Measurements from ENCODE around the gene RINL. TPM values are rescaled to one million over a fixed set of nuclear protein-coding genes. Genes with fewer than 3 reads are reported as not detected.

Gene RINL
- total RNA-seq, 1 experiment from 2014 or later: 5.7 TPM

DNA sequence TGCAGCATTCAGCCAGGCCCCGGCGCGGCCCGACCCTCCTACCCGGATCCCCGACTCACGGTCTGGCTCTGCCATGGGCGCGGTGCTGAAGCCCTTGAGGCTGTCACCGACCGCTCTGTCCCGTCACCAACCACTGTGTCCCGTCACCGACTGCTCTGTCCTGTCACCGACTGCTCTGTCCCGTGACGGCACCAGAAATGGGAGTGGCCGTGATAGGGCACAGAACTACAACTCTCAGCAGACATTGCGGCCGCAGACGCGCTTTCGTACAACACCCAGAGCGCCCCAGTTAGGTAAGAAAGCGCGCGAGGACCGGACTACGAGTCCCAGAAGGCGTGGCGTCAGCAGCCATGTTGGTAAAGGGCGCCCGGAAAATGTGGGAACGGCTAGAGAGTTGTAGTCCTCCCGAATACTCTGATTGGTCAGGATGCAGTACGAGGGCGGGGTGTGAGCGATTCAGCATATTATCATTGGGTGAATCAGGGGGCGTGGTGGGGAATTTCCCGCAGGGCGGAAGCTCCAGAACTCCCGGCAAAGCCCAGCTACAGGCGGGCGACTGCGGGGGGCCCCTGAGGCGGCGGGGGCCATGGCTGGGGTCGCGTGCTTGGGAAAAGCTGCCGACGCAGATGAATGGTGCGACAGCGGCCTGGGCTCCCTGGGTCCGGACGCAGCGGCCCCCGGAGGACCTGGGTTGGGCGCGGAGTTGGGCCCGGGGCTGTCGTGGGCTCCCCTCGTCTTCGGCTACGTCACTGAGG is 21.5 kb upstream of the RINL start, which contains the start of the genes NFKBIB and SIRT2:
Gene NFKBIB, plus strand, starts transcription at position 523 of the 755 bp plus-strand sequence. Its CDS starts 64 bp downstream, at position 587.
Gene SIRT2, minus strand, starts transcription at position 172 of the 755 bp plus-strand sequence. Its CDS starts 97 bp downstream, at position 75.
- H3K27ac ChIP-seq (ENCODE audit: low read depth, low read length, poor library complexity, severe bottlenecking): peak within 1 kb of the TSS; percentile 86
- DNase-seq (ENCODE audit: low spot score): peak; percentile 100
- intact Hi-C loops (cut with micrococcal nuclease; ENCODE audit: unreplicated experiment): loop anchor here (2.0 kb wide), 1 partner anchor 49 kb away; no protein-coding TSS in a partner anchor
- peak within 1 kb of the TSS; percentile 69 for H3K4me3 ChIP-seq (ENCODE audit: low read depth, low read length, poor library complexity, severe bottlenecking)
- peaks cover 4% of the 10 kb centered on the region for H3K4me1 ChIP-seq (ENCODE audit: insufficient read depth, low read length, poor library complexity, severe bottlenecking)
- H3K27me3 ChIP-seq (replicated peaks; ENCODE audit: insufficient read depth, low read depth, low read length, poor library complexity): no peaks in the 10 kb centered on the region
- ChIA-PET CTCF (interaction anchor here (0.6 to 1.6 kb wide), 4 partner anchors 11 to 509 kb away, joined by 3 to 7 read pairs (median 4); partner anchors contain the start of genes FAM98C, MRPS12 and SARS2), POLR2A (ENCODE audit: low non-redundant PET) (interaction anchor here (0.7 to 1.0 kb wide), 2 partner anchors 31 to 281 kb away, joined by 3 read pairs; partner anchors contain the start of genes EIF3K, MRPS12 and SARS2)
- BruUV-seq (replicated peaks): no TSS peak
- peaks cover 2% of the 10 kb centered on the region for H3K36me3 ChIP-seq (ENCODE audit: insufficient read depth, low read length, poor library complexity, severe bottlenecking)
- H3K9me3 ChIP-seq (ENCODE audit: low read depth, low read length, poor library complexity, severe bottlenecking): no peaks in the 10 kb centered on the region
- TF ChIP-seq, protein P1, sequence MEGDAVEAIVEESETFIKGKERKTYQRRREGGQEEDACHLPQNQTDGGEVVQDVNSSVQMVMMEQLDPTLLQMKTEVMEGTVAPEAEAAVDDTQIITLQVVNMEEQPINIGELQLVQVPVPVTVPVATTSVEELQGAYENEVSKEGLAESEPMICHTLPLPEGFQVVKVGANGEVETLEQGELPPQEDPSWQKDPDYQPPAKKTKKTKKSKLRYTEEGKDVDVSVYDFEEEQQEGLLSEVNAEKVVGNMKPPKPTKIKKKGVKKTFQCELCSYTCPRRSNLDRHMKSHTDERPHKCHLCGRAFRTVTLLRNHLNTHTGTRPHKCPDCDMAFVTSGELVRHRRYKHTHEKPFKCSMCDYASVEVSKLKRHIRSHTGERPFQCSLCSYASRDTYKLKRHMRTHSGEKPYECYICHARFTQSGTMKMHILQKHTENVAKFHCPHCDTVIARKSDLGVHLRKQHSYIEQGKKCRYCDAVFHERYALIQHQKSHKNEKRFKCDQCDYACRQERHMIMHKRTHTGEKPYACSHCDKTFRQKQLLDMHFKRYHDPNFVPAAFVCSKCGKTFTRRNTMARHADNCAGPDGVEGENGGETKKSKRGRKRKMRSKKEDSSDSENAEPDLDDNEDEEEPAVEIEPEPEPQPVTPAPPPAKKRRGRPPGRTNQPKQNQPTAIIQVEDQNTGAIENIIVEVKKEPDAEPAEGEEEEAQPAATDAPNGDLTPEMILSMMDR (conservative IDR thresholded peaks at IDR 0.05; ENCODE audit: low read depth, low read length): no peak
- TF ChIP-seq EZH2 (IDR thresholded peaks at IDR 0.05; ENCODE audit: borderline replicate concordance, low read depth, low read length, poor library complexity, severe bottlenecking): no peak

DNA sequence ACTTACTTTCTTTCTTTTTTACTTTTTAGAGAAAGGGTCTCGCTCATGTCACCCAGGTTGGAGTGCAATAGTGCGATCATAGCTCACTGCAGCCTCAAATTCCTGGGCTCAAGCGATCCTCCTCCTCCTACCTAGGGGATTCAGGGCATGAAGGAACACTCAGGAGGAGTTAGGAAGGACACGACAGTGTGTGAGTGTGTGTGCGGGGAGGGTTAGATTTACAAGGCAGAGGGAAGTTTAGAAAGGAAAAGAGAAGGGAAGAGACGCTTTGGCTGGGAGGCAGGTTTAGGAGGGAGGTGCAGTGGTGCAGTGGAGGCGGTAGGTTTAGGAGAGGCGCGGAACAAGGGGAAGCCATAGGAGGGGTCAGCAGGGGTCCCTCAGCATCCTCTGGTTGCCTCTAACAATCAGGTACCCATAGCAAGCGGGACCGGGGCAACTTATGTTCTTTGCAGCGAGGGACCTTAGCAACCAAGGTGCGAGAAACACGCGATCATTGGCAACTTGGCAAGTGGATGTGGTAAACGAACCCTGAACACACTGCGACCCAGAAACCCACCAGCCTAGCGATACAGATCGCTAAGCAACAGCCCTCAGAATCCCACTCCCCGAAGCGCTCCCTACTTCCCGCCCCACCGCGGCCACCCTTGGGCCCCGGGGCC is 20.8 kb upstream of the RINL start:
- no peak for DNase-seq (ENCODE audit: low spot score)

DNA sequence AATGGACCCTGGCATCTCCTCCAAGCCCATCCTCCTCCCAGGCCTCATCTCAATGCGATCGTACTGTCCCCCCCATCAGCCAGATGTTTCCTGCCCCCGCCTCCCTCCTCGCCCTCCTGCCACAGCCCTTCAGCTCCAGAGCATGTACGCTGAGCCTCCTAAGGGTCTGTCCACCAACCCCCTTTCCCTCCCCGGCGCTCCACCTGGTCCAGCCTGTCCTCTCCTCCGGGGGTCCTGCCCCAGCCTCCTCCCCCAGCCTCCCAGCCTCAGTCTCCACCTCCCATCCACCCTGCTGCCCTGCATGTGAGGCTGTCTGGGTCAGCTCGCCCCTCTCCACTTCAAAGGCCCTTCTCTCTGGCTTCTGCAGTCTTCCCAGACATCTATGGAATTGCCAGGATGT is 16.9 kb upstream of the RINL start:
- intact Hi-C loops (cut with micrococcal nuclease; ENCODE audit: unreplicated experiment): no loop called here
- Histone ChIP-seq H3K27me3 (replicated peaks; ENCODE audit: insufficient read depth, low read depth, low read length, poor library complexity) (no peaks in the 10 kb centered on the region), H3K4me3 (ENCODE audit: low read depth, low read length, poor library complexity, severe bottlenecking) (no peak overlapping the region), H3K9me3 (ENCODE audit: low read depth, low read length, poor library complexity, severe bottlenecking) (no peaks in the 10 kb centered on the region), H3K27ac (ENCODE audit: low read depth, low read length, poor library complexity, severe bottlenecking) (no peak overlapping the region), H3K4me1 (ENCODE audit: insufficient read depth, low read length, poor library complexity, severe bottlenecking) (no peaks in the 10 kb centered on the region), H3K36me3 (ENCODE audit: insufficient read depth, low read length, poor library complexity, severe bottlenecking) (no peaks in the 10 kb centered on the region)
- no TSS peak for BruUV-seq (replicated peaks)
- no peak for DNase-seq (ENCODE audit: low spot score)
- ChIA-PET POLR2A (ENCODE audit: low non-redundant PET) (no interaction called here), CTCF (no interaction called here)
- TF ChIP-seq, protein P1 (conservative IDR thresholded peaks at IDR 0.05; ENCODE audit: low read depth, low read length): no peak
- TF ChIP-seq EZH2 (IDR thresholded peaks at IDR 0.05; ENCODE audit: borderline replicate concordance, low read depth, low read length, poor library complexity, severe bottlenecking): no peak

More for the DNA sequence above, 20.8 kb upstream of the RINL start:
- Histone ChIP-seq H3K4me3 (ENCODE audit: low read depth, low read length, poor library complexity, severe bottlenecking) (peak overlapping the region; percentile 69), H3K27ac (ENCODE audit: low read depth, low read length, poor library complexity, severe bottlenecking) (peak overlapping the region; percentile 62), H3K36me3 (ENCODE audit: insufficient read depth, low read length, poor library complexity, severe bottlenecking) (no peaks in the 10 kb centered on the region), H3K4me1 (ENCODE audit: insufficient read depth, low read length, poor library complexity, severe bottlenecking) (peaks cover 4% of the 10 kb centered on the region), H3K27me3 (replicated peaks; ENCODE audit: insufficient read depth, low read depth, low read length, poor library complexity) (no peaks in the 10 kb centered on the region), H3K9me3 (ENCODE audit: low read depth, low read length, poor library complexity, severe bottlenecking) (no peaks in the 10 kb centered on the region)
- TSS peak; percentile 37 for BruUV-seq (replicated peaks)
- intact Hi-C loops (cut with micrococcal nuclease; ENCODE audit: unreplicated experiment): loop anchor here (2.0 kb wide), 1 partner anchor 48 kb away; no protein-coding TSS in a partner anchor
- POLR2A ChIA-PET (ENCODE audit: low non-redundant PET): no interaction called here
- CTCF ChIA-PET: no interaction called here
- TF ChIP-seq EZH2 (IDR thresholded peaks at IDR 0.05; ENCODE audit: borderline replicate concordance, low read depth, low read length, poor library complexity, severe bottlenecking): no peak
- TF ChIP-seq, protein P1 (conservative IDR thresholded peaks at IDR 0.05; ENCODE audit: low read depth, low read length): no peak

Data from A673 (cell line).